Body of pancreas (tissue), 4 donors: ENCODE measurements around the gene RAB30.

ENCODE experiments used
- POLR2A ChIP-seq, 3 donors: fragments of 450-650 bp; IDR thresholded peaks; one replicate each; pipeline ENCODE4 v1.6.1; 2016; ENCODE audit warnings: antibody characterized with exemption in 3 of 3, mild to moderate bottlenecking in 2 of 3
- TF ChIP-seq, protein P1 (sequence below), 7 experiments: fragments of 450-650 bp in 4 of 7; fragments of 200-600 bp in 3 of 7; sonication (generic) in 3 of 7; IDR thresholded peaks; one replicate each; pipeline ENCODE4 v1.5.1; 2016 to 2019; ENCODE audit warnings: antibody characterized with exemption in 7 of 7

- no peak for TF ChIP-seq POLR2A (IDR thresholded peaks at IDR 0.05)
- TF ChIP-seq, protein P1, sequence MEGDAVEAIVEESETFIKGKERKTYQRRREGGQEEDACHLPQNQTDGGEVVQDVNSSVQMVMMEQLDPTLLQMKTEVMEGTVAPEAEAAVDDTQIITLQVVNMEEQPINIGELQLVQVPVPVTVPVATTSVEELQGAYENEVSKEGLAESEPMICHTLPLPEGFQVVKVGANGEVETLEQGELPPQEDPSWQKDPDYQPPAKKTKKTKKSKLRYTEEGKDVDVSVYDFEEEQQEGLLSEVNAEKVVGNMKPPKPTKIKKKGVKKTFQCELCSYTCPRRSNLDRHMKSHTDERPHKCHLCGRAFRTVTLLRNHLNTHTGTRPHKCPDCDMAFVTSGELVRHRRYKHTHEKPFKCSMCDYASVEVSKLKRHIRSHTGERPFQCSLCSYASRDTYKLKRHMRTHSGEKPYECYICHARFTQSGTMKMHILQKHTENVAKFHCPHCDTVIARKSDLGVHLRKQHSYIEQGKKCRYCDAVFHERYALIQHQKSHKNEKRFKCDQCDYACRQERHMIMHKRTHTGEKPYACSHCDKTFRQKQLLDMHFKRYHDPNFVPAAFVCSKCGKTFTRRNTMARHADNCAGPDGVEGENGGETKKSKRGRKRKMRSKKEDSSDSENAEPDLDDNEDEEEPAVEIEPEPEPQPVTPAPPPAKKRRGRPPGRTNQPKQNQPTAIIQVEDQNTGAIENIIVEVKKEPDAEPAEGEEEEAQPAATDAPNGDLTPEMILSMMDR (IDR thresholded peaks at IDR 0.05), result no peak
Observed at GRCh38 chr11:82980947-82981346, 90.8 kb downstream of the RAB30 start.
